HepG2 (cell line): ENCODE data around the gene LIF. TPM values are rescaled to one million over a fixed set of nuclear protein-coding genes. Genes with fewer than 3 reads are reported as not detected.

Experiments used
- AGO2 ChIP-seq: fragments of 200-400 bp; formaldehyde crosslinking; optimal IDR thresholded peaks from 2 replicates; pipeline ENCODE3; 2017; ENCODE audit warnings: mild to moderate bottlenecking, low read depth, low read length, moderate library complexity
- CHCHD3 ChIP-seq: sonication (generic); formaldehyde crosslinking; IDR thresholded peaks from 2 replicates; pipeline ENCODE4 v1.8.0; 2022; ENCODE audit warnings: mild to moderate bottlenecking, missing genetic modification reagents, moderate library complexity
- EZH2 ChIP-seq: conservative IDR thresholded peaks from 2 replicates; pipeline ENCODE4 v1.6.1; 2012; ENCODE audit warnings: mild to moderate bottlenecking, low read depth, low read length, moderate library complexity
- GPN1 ChIP-seq: sonication (generic); formaldehyde crosslinking; IDR thresholded peaks from 2 replicates; pipeline ENCODE4 v1.5.1; 2020; ENCODE audit warnings: missing genetic modification reagents, borderline replicate concordance
- GZF1 ChIP-seq: sonication (generic); formaldehyde crosslinking; IDR thresholded peaks from 2 replicates; pipeline ENCODE4 v1.5.1; 2020; ENCODE audit warnings: mild to moderate bottlenecking, missing genetic modification reagents
- KLF11 ChIP-seq: IDR thresholded peaks from 2 replicates; pipeline ENCODE4 v1.6.1; 2016; ENCODE audit warnings: missing compliant biosample characterization
- KLF13 ChIP-seq: sonication (generic); formaldehyde crosslinking; IDR thresholded peaks from 2 replicates; pipeline ENCODE4 v1.4.0; 2020; ENCODE audit warnings: mild to moderate bottlenecking, missing genetic modification reagents
- KLF6 ChIP-seq: IDR thresholded peaks from 2 replicates; pipeline ENCODE4 v1.8.0; 2016; ENCODE audit warnings: missing biosample characterization, missing genetic modification reagents
- MIER3 ChIP-seq: IDR thresholded peaks from 2 replicates; pipeline ENCODE4 v1.6.1; 2016; ENCODE audit warnings: missing compliant biosample characterization, borderline replicate concordance
- NFKBIZ ChIP-seq: IDR thresholded peaks from 2 replicates; pipeline ENCODE4 v1.6.1; 2018; ENCODE audit warnings: missing genetic modification reagents, missing compliant biosample characterization
- PRPF4 ChIP-seq: fragments of 200-400 bp; formaldehyde crosslinking; IDR thresholded peaks from 2 replicates; pipeline ENCODE4 v1.6.1; 2016; ENCODE audit warnings: low read length, low read depth; ENCODE audit not compliant: poor library complexity, severe bottlenecking
- RBFOX2 ChIP-seq: fragments of 200-400 bp; formaldehyde crosslinking; IDR thresholded peaks from 2 replicates; pipeline ENCODE4 v1.6.1; 2017; ENCODE audit warnings: low read depth, mild to moderate bottlenecking, low read length
- ZBTB3 ChIP-seq: sonication (generic); formaldehyde crosslinking; IDR thresholded peaks from 2 replicates; pipeline ENCODE4 v1.4.0; 2020; ENCODE audit warnings: low read depth, mild to moderate bottlenecking, moderate library complexity, missing genetic modification reagents, borderline replicate concordance
- ZMAT3 ChIP-seq: sonication (generic); formaldehyde crosslinking; conservative IDR thresholded peaks from 2 replicates; pipeline ENCODE4 v1.7.0; 2021; ENCODE audit warnings: missing genetic modification reagents
- ZNF232 ChIP-seq: sonication (generic); formaldehyde crosslinking; IDR thresholded peaks from 2 replicates; pipeline ENCODE4 v1.4.0; 2020; ENCODE audit warnings: missing genetic modification reagents, borderline replicate concordance
- ZNF441 ChIP-seq: sonication (generic); formaldehyde crosslinking; IDR thresholded peaks from 2 replicates; pipeline ENCODE4 v1.7.0; 2021; ENCODE audit warnings: missing genetic modification reagents, borderline replicate concordance
- ZNF772 ChIP-seq: sonication (generic); formaldehyde crosslinking; IDR thresholded peaks from 2 replicates; pipeline ENCODE4 v1.5.0; 2020; ENCODE audit warnings: mild to moderate bottlenecking, missing genetic modification reagents
- polyA plus RNA-seq, 8 experiments: library from polyadenylated mRNA; depleted of rRNA in 3 of 8; stranded (reverse) in 7 of 8; unstranded in 1 of 8; fragments of >200 nt; fragmentation: Illumina TruSeq in 4 of 8; extraction: Trizol in 4 of 8; gene quantifications; 2 replicates each; pipeline versions ENCODE4 v1.2.1 to v1.2.3, GENCODE V29; 2011 to 2016; ENCODE audit warnings: low read depth in 4 of 8, missing spikeins in 1 of 8, mixed read lengths in 1 of 8; ENCODE audit not compliant: insufficient read depth in 1 of 8
- total RNA-seq, 5 experiments: library from RNA; depleted of rRNA; stranded (reverse); fragments of >200 nt; fragmentation: Illumina TruSeq; extraction: Trizol; gene quantifications; 2 replicates each; pipeline ENCODE4 v1.2.3, GENCODE V29; 2016; ENCODE audit warnings: low read depth in 1 of 5
- TF ChIP-seq, protein P1 (sequence below): sonication (generic); formaldehyde crosslinking; IDR thresholded peaks from 2 replicates; pipeline ENCODE4 v1.4.0; 2020; ENCODE audit warnings: low read depth, mild to moderate bottlenecking, missing genetic modification reagents
- TF ChIP-seq, protein P2 (sequence below): sonication (generic); formaldehyde crosslinking; IDR thresholded peaks from 2 replicates; pipeline ENCODE4 v1.5.0; 2020; ENCODE audit warnings: mild to moderate bottlenecking, missing genetic modification reagents, moderate library complexity
- TF ChIP-seq, protein P3 (sequence below): sonication (generic); formaldehyde crosslinking; IDR thresholded peaks from 2 replicates; pipeline ENCODE4 v1.4.0; 2020; ENCODE audit warnings: low read depth, missing genetic modification reagents

The LIF gene
- total and polyA plus RNA-seq, 2 of the 13 experiments (the other 11 are each of a cell fraction or from before 2014, with no cell fraction given) = 3.6 to 8.5 TPM

DNA sequence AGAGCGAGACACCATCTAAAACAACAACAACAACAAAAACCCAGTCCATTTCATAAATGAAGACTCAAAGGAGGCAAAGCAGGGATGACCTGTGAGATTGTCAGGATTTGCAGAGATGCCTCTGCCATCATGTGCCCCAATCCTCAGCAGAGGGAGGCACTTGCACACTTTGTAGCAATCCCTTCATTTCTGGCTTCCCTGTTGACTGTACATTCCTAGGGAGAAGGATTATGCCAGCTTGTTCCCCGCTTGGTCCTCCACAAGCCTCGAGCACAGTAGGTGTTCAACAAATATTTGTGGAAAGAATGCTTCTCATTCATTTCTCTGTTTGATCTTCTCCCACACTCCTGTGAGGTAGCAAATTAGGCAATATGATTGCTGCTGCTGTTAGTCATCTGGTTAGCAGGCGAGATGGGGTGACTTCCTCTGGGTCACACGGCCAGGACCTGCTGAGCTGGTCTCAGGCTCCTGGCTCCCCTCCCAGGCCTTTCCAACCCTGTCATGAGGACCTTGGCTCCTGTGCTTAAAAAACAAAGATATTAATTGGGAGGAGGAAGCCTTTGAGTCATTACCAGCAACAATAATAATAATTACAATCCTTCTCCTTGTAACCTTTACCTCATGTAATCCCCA, 34.1 kb downstream of the LIF start (continued):
- TF ChIP-seq, protein P1, sequence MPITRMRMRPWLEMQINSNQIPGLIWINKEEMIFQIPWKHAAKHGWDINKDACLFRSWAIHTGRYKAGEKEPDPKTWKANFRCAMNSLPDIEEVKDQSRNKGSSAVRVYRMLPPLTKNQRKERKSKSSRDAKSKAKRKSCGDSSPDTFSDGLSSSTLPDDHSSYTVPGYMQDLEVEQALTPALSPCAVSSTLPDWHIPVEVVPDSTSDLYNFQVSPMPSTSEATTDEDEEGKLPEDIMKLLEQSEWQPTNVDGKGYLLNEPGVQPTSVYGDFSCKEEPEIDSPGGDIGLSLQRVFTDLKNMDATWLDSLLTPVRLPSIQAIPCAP (CRISPR knock-in tag) = no peak
- TF ChIP-seq NFKBIZ = peak; percentile 80; the same call in 1 of the 2 replicates
- TF ChIP-seq RBFOX2 = no peak
- TF ChIP-seq, protein P2, sequence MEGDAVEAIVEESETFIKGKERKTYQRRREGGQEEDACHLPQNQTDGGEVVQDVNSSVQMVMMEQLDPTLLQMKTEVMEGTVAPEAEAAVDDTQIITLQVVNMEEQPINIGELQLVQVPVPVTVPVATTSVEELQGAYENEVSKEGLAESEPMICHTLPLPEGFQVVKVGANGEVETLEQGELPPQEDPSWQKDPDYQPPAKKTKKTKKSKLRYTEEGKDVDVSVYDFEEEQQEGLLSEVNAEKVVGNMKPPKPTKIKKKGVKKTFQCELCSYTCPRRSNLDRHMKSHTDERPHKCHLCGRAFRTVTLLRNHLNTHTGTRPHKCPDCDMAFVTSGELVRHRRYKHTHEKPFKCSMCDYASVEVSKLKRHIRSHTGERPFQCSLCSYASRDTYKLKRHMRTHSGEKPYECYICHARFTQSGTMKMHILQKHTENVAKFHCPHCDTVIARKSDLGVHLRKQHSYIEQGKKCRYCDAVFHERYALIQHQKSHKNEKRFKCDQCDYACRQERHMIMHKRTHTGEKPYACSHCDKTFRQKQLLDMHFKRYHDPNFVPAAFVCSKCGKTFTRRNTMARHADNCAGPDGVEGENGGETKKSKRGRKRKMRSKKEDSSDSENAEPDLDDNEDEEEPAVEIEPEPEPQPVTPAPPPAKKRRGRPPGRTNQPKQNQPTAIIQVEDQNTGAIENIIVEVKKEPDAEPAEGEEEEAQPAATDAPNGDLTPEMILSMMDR (CRISPR knock-in tag) = peak; percentile 47
- no peak for TF ChIP-seq ZNF232 (CRISPR knock-in tag)
- no peak for TF ChIP-seq GPN1 (CRISPR knock-in tag)
- TF ChIP-seq ZBTB3 = no peak
- TF ChIP-seq, protein P3, sequence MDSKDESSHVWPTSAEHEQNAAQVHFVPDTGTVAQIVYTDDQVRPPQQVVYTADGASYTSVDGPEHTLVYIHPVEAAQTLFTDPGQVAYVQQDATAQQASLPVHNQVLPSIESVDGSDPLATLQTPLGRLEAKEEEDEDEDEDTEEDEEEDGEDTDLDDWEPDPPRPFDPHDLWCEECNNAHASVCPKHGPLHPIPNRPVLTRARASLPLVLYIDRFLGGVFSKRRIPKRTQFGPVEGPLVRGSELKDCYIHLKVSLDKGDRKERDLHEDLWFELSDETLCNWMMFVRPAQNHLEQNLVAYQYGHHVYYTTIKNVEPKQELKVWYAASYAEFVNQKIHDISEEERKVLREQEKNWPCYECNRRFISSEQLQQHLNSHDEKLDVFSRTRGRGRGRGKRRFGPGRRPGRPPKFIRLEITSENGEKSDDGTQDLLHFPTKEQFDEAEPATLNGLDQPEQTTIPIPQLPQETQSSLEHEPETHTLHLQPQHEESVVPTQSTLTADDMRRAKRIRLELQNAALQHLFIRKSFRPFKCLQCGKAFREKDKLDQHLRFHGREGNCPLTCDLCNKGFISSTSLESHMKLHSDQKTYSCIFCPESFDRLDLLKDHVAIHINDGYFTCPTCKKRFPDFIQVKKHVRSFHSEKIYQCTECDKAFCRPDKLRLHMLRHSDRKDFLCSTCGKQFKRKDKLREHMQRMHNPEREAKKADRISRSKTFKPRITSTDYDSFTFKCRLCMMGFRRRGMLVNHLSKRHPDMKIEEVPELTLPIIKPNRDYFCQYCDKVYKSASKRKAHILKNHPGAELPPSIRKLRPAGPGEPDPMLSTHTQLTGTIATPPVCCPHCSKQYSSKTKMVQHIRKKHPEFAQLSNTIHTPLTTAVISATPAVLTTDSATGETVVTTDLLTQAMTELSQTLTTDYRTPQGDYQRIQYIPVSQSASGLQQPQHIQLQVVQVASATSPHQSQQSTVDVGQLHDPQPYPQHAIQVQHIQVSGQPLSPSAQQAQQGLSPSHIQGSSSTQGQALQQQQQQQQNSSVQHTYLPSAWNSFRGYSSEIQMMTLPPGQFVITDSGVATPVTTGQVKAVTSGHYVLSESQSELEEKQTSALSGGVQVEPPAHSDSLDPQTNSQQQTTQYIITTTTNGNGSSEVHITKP (CRISPR knock-in tag) = peak; percentile 66; the same call in 1 of the 2 replicates
- no peak for TF ChIP-seq KLF13
- peak; percentile 93; the same call in 1 of the 2 replicates for TF ChIP-seq MIER3 (CRISPR knock-in tag)
- no peak for TF ChIP-seq ZNF772
- TF ChIP-seq KLF6 = no peak
- no peak for TF ChIP-seq ZNF441
- TF ChIP-seq ZMAT3 (CRISPR knock-in tag) = peak; percentile 59; the same call in 1 of the 2 replicates
- TF ChIP-seq PRPF4 = no peak
- no peak for TF ChIP-seq EZH2
- TF ChIP-seq AGO2 = no peak
- TF ChIP-seq CHCHD3 (CRISPR knock-in tag) = no peak
- no peak for TF ChIP-seq KLF11 (CRISPR knock-in tag)
- no peak for TF ChIP-seq GZF1
